ENCODE data around the gene CYTL1. TPM values are rescaled to one million over a fixed set of nuclear protein-coding genes. Genes with fewer than 3 reads are reported as not detected.

The CYTL1 gene
- total RNA-seq, 1 donor from 2014 or later, result 8.1 TPM

GRCh38 chr4:5027346-5027745 is 8.1 kb upstream of the CYTL1 start:
- DNase-seq (ENCODE audit: low read depth), result no peak
- no peak for TF ChIP-seq CTCF (conservative IDR thresholded peaks at IDR 0.05; ENCODE audit: low read depth, low read length)

GRCh38 chr4:5026371-5026770 is 7.1 kb upstream of the CYTL1 start:
- H3K4me3 ChIP-seq (ENCODE audit: low read depth, low read length), result no peak overlapping the region
- no peak for DNase-seq (ENCODE audit: low read depth)
- TF ChIP-seq CTCF (conservative IDR thresholded peaks at IDR 0.05; ENCODE audit: low read depth, low read length), result no peak

More at GRCh38 chr4:5027346-5027745, 8.1 kb upstream of the CYTL1 start:
- H3K4me3 ChIP-seq (ENCODE audit: low read depth, low read length), result no peak overlapping the region

- no peak for DNase-seq (ENCODE audit: low read depth)
- no peak overlapping the region for H3K4me3 ChIP-seq (ENCODE audit: low read depth, low read length)
Measured at GRCh38 chr4:5024673-5025072, 5.4 kb upstream of the CYTL1 start.

GRCh38 chr4:5021546-5021945 is 2.3 kb upstream of the CYTL1 start:
- H3K4me3 ChIP-seq (ENCODE audit: low read depth, low read length), result no peak overlapping the region
- no peak for DNase-seq (ENCODE audit: low read depth)
- no peak for TF ChIP-seq CTCF (conservative IDR thresholded peaks at IDR 0.05; ENCODE audit: low read depth, low read length)

More at GRCh38 chr4:5024673-5025072, 5.4 kb upstream of the CYTL1 start:
- TF ChIP-seq CTCF (conservative IDR thresholded peaks at IDR 0.05; ENCODE audit: low read depth, low read length), result no peak

GRCh38 chr4:5020341-5020740 is 1.1 kb upstream of the CYTL1 start:
- no peak for TF ChIP-seq CTCF (conservative IDR thresholded peaks at IDR 0.05; ENCODE audit: low read depth, low read length)
- no peak for DNase-seq (ENCODE audit: low read depth)
- no peak overlapping the region for H3K4me3 ChIP-seq (ENCODE audit: low read depth, low read length)

- TF ChIP-seq CTCF (conservative IDR thresholded peaks at IDR 0.05; ENCODE audit: low read depth, low read length), result no peak
- DNase-seq (ENCODE audit: low read depth), result no peak
- H3K4me3 ChIP-seq (ENCODE audit: low read depth, low read length), result no peak overlapping the region
Measured at GRCh38 chr4:5019796-5020195, 538 bp upstream of the CYTL1 start.

GRCh38 chr4:5018603-5019002 is 655 bp downstream of the CYTL1 start:
- no peak for TF ChIP-seq CTCF (conservative IDR thresholded peaks at IDR 0.05; ENCODE audit: low read depth, low read length)
- DNase-seq (ENCODE audit: low read depth), result no peak
- no peak overlapping the region for H3K4me3 ChIP-seq (ENCODE audit: low read depth, low read length)
